K562 (cell line): Measurements from ENCODE around the gene SLC16A5.

Experiments used
- MED1 ChIP-seq: sonication (generic); formaldehyde crosslinking; IDR thresholded peaks from 2 replicates; pipeline ENCODE4 v1.8.1; 2023; ENCODE audit warnings: missing genetic modification reagents, borderline replicate concordance
- NFATC3 ChIP-seq: fragments of 450-650 bp; IDR thresholded peaks from 2 replicates; pipeline ENCODE4 v1.6.1; 2017; ENCODE audit warnings: mild to moderate bottlenecking
- TAF1 ChIP-seq: IDR thresholded peaks from 2 replicates; pipeline ENCODE4 v1.6.1; 2011; ENCODE audit warnings: mild to moderate bottlenecking, low read length, moderate library complexity; ENCODE audit not compliant: insufficient read depth, control insufficient read depth, severe bottlenecking; ENCODE audit errors: extremely low read depth
- ZFX ChIP-seq: sonication (generic); formaldehyde crosslinking; IDR thresholded peaks from 2 replicates; pipeline ENCODE4 v1.8.0; 2022; ENCODE audit warnings: mild to moderate bottlenecking, missing genetic modification reagents, moderate library complexity
- ZNF197 ChIP-seq: fragments of 200-800 bp; sonication (Bioruptor generic); IDR thresholded peaks from 2 replicates; pipeline ENCODE4 v1.6.1; 2016; ENCODE audit warnings: low read depth, missing genetic modification characterization, missing compliant biosample characterization

- TF ChIP-seq MED1 (no peak), ZNF197 (CRISPR knock-in tag) (no peak), ZFX (CRISPR knock-in tag) (no peak), TAF1 (no peak), NFATC3 (no peak)
Observed at GRCh38 chr17:75153780-75154194, 66.0 kb downstream of the SLC16A5 start.
